DMS 273 treated with DMSO at 0.1 percent for 48 hours (cell line): Measurements from ENCODE around the gene TMEM130.
"Not testable (repeated sequence)": the region's sequence is repeated elsewhere in the genome, so short reads cannot be mapped to it uniquely, and the experiment has no call there.

Experiments used
- DNase-seq: peaks from one replicate; lab custom pipeline; 2025; lab: John Stamatoyannopoulos, UW

TMEM130 gene

GRCh38 chr7:98877692-98878364 is 8.0 kb upstream of the TMEM130 start:
- DNase-seq = no peak

DNA sequence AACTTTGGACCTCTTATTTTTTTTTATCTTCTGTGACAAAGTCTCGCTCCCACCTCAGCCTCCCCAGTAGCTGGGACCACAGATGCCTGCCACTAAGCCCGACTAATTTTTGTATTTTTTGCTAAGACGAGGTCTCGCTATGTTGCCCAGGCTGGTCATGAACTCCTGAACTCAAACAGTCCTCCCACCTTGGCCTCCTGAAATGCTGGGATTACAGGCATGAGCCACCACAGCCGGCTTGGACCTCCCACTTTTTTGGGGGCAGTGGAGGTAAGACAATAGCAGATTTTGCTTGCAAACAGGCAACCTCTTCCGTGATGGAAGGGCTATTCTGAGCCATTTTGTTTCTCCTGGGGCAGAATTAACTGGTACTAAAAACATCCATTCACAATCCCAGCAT is 7.3 kb upstream of the TMEM130 start:
- no peak for DNase-seq

DNA sequence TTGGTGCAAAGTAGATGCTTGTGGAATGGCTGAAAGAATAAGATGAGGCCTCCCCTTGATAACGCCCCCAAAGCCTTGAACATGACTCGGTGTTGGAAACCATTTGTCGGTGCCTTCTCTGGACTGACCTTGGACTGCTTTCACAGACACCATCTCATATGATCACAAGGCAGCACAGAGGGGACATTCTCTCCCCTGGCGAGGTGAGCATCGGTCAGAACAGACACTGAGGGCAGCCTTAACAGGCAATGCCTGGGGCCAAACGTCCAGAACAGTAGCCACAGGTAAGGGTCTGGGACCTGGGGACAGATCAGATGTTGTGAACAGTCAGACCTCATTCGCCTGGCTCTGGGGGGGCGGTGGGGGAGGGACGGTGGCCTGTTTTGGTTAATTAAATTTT is 5.7 kb upstream of the TMEM130 start:
- DNase-seq = no peak

DNA sequence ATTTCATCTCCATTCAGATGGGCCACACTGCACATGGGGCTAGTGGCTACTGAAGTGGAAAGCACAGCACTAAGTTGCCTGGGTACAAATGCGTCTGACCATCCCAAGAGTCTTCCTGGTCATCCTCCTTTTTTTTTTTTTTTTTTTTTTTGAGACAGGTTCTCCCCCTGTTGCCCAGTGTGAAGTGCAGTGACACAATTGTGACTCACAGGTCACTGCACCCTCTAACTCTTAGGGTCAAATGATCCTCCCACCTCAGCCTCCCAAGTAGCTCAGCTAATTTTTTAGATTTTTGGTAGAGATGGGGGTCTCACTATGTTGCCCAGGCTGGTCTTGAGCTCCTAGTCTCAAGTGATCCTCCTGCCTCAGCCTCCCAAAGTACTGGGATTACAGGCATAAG is 5.1 kb upstream of the TMEM130 start:
- DNase-seq = no peak

- DNase-seq = not testable (repeated sequence)
These were observed 3.8 kb upstream of the TMEM130 start for GRCh38 chr7:98873610-98874009.

GRCh38 chr7:98872328-98872924 is 2.6 kb upstream of the TMEM130 start:
- DNase-seq = no peak

DNA sequence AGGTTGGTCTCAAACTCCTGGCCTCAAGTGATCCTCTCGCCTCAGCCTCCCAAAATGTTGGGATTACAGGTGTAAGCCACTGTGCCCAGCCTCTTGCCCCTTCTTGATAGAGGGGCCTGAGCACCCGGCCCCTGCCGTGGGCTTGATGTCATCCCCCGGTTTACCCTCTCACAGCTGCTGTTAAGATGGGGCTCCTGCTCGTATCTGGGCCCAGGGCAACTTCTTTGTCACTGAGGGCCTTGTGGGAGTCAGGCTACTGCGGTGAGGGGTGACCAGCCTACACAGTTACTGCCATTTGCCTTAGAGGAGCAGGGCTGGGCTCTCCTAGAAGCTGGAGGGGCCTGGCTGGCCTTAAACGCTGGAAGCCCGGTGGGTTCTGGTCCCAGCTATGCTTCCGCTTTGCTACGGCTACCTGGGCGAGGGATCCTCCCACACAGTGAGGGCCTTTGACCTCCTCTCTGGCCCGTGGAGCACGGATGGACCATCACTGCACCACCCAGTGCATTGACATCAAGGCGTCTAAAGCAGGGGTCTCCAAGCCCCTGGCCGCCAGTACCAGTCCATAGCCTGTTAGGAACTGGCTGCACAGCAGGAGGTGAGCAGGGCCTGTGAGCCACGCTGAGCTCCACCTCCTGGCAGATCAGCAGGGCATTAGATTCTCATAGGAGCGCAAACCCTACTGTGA is 1.1 kb upstream of the TMEM130 start:
- DNase-seq = no peak

DNA sequence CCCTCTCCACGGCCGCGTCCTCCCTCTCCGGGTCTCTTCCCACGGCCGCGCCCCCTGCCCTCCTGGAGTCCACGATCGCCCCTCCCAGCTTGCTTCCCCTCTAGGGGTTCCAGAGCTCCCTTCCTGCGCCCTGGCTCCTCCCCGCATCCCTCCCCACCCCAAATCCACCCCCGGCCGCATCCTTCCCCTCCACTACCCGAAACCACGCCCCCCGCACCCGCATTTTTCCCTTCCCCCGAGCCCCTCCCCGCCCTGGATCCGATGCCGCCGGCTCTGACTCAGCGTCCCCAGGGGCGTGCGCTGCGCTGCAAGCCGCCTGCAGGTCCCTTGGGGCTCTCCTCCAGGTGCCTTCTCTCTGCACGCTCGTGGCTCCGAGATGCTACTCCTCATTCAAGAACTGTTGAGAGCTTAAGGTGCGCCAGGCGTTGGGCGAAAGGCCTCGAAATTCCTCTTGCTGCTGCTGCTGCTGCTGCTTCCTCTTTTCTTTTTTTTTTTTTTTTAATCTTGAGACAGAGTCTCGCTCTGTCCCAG is 372 bp upstream of the TMEM130 start:
- DNase-seq = no peak

DNA sequence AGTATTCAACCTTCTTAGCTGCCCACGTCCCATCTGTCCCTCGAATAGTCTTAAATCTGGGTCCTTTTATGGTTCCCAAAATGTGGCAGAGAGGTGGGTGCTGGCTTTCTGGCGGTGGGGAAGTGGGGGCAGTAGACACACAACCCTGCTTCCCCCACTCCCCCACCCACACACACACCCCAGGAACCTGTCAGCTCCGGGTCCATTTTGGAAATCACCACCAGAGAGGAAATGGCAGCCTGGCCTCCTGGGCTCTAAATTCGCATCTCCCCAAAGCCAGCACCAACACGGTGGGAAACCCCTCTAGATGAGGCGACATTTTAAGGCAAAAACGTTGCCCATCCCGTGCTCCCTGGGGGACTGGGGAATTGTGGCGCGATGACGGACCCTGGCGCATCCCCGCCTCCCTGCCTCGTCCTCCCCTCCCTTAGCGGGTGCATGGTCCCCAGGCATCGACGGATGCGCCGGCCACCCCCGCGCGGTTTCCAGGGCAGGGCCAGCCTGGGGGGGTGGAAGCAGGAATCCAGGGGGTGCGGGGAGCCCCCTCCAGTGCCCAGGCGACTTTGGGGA is 702 bp downstream of the TMEM130 start:
- DNase-seq = no peak

GRCh38 chr7:98868450-98868849 is 1.4 kb downstream of the TMEM130 start:
- DNase-seq = no peak

DNA sequence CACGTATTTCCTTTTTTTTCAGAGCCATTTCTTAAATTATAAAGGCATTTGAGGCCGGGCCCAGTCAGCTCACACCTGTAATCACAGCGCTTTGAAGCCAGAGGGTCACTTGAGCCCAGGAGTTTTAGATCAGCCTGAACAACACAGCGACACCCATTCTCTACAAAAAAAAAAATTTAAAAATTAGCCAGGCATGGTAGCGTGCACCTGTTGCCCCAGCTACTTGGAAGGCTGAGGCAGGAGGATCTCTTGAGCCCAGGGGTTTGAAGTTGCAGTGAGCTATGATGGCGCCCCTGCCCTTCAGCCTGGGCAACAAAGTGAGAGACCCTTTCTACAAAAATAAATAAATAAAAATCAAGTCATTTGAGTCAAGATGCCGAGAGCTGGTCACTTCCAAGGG is 3.0 kb downstream of the TMEM130 start:
- DNase-seq = no peak

DNA sequence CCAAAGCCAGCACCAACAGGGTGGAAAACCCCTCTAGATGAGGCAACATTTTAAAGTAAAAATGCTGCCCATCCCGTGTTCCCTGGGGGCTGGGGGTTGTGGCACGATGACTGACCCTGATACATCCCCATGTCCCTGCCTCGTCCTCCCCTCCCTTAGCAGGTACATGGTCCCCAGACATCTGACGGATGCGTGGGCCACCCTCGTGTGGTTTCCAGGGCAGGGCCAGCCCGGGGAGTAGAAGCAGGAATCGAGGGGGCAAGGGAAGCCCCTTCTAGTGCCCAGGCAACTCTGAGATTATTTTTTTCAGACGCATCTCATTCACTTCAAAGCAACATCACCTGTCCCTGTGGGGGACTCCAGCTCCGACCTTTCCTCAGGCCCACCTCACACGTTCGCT is 3.5 kb downstream of the TMEM130 start:
- DNase-seq = no peak

DNA sequence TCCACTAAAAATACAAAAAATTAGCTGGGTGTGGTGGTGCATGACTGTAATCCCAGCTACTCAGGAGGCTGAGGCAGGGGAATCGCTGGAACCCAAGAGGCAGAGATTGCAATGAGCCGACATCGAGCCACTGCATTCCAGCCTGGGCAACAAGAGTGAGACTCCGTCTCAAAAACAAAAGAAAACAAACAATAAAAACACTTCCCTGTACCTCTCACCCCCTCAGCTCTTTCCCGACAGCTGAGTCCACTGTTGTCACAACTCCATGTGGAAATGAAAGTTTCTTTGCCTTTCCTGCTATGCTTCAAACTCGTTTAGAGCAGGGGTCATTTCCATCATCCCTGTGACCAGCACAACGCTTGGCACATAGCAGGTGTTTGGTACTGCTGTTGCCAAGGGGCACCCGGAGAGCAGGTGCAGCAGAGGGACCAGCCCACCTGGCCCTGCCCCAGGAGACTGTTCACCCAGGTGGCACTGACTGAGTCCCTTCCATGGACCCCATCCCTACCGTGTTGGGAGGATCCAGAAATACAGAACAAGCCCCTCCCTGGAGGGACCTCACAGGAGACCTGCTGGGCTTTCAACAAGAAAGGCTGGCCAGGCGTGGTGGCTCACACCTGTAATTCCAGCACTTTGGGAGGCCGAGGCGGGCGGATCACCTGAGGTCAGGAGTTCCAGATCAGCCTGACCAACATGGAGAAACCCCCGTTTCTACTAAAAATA is 4.9 kb downstream of the TMEM130 start:
- no peak for DNase-seq

GRCh38 chr7:98863601-98864000 is 6.2 kb downstream of the TMEM130 start:
- DNase-seq = no peak

DNA sequence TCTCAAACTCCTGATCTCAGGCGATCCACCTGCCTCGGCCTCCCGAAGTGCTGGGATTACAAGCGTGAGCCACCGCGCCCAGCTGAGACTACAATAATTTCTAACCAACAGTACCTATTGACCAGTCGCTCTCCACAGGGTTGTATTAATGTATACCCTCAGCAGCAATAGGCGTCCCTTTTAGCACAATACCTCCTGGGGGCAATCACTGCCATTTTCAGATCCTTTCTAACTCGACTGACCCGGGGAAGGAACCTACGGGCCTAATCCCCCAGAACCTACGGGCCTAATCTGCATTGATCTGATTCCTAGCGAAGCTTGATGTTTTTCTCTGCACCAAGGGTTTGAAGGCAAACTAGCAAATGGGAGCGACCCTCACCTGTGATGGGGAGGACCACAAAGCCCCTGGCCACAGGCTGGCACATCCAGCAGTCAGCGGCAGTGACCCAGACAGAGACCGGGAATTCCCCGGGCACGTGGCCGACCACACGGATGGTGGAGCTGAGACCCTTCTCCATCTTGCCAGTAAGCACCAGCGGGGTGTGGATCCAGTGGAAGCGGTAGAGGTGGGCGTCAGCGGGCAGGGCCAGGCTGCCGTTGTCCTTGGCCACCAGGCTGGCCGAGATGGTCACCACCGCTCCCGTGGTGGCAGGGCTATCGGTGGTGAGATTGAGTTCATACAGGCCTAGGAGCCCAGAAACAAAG is 6.9 kb downstream of the TMEM130 start:
- DNase-seq = no peak

GRCh38 chr7:98862203-98862602 is 7.6 kb downstream of the TMEM130 start:
- DNase-seq = no peak

DNA sequence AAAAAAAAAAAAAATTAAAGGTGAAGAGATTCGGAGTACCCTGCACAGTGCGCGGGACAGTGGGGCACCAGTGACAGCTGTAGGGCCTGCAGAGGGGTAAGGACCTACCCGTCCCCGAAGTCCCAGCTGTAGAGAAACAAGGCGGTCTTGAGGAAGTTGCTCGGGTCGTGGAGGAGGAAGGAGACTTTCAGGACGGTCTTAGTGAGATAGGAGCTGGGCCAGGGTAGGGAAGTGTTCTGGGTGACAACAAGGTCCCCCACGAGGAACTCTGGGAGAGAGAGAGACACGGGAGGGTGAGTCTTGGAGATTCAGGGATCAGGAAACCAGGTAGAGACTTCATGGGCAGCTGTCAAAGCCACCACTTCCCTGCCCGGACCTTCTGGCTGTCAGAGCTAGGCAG is 9.7 kb downstream of the TMEM130 start:
- DNase-seq = no peak

DNA sequence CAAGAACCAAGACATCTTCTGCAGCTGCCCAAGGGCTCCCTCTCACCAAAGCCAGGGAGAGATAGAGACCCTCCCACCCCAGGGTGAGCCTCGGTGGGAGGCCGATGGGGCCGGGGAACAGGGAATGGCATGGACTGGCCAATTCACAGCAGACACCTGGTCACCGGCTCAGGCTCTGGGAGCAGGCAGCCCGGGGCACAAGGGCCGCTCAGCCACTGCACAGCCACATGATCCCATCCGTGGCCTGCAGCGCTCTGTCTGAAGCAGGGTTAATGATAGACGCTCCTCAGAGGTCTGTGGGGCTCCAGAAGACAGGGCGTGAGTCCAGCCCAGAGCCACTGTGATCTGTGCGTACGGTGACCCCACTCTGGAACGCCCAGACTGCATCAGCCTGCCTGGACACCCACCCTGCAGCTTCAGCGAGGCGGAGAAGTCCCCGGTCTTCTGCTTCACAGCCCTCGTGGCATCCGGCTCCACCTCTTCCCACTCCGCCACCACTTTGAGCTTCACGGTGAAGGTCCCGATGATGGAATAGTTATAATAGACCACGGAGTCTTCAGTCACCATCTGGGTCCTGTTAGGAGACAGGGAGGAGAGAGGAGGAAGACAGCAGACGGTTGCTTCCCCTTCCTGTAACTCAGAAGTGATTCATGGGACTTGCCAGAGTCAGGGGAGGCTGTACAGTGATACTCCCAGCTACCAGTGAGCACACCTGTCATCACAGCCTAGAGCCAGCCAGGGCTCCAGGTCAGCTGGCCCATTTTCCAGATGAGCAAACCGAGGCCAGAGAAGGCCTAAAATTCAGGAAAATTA is 14.0 kb downstream of the TMEM130 start:
- DNase-seq = no peak

DNA sequence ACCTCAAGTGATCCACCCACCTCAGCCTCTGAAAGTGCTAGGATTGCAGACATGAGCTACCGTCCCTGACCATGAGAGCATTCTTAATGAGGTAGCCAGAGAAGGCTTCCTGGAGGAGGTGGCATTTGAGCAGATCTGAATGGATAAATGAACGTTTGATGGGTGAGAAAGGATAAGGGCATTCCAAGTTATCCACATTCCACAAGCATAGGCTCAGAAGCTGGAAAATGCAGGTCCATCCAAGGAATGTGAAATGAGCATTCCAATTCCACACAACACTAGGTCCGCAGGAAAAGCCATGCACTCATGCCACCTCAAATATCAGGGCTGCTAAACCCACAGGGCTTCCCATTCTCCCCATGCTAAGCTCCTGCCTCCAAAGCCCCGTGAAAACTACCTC is 17.0 kb downstream of the TMEM130 start:
- no peak for DNase-seq

DNA sequence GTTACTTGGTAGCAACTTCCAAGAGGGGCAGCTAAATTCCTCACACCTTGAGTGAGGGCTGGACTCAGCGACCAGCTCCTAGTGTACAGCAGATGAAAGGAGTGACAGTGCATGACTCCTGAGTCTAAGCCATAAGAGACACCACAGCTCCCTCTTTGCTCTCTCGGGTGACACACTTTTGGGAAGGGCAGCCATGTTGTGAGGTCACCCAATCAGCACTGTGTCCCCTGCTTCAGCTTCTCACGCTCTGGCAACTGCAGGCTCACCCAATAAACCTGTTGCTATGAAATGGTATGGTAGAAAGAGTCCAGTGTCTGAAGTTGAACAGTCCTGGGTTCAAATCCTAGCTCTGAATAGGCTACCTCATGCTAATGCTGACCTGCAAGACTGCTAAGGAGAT is 20.9 kb downstream of the TMEM130 start:
- DNase-seq = no peak

GRCh38 chr7:98842552-98842951 is 27.3 kb downstream of the TMEM130 start:
- not testable (repeated sequence) for DNase-seq
